GM12875 (cell line): ENCODE results near the gene SYT15.
"Not testable (repeated sequence)": the region's sequence is repeated elsewhere in the genome, so short reads cannot be mapped to it uniquely, and the experiment has no call there.

Source experiments
- H3K4me3 ChIP-seq: one replicate; pipeline ENCODE4 v1.5.1; 2011; ENCODE audit warnings: low read depth, low read length, control low read depth
- CTCF ChIP-seq: IDR thresholded peaks from 2 replicates; pipeline ENCODE4 v1.5.1; 2011; ENCODE audit warnings: low read depth, mild to moderate bottlenecking, control low read depth, inconsistent platforms, low read length, moderate library complexity, borderline replicate concordance; ENCODE audit not compliant: insufficient read depth

SYT15 gene

GRCh38 chr10:46591053-46591452 is 12.1 kb downstream of the SYT15 start:
- not testable (repeated sequence) for H3K4me3 ChIP-seq

GRCh38 chr10:46593307-46593706 is 14.4 kb downstream of the SYT15 start:
- not testable (repeated sequence) for H3K4me3 ChIP-seq

GRCh38 chr10:46594453-46595063 is 15.6 kb downstream of the SYT15 start:
- H3K4me3 ChIP-seq, result not testable (repeated sequence)

GRCh38 chr10:46596570-46596969 is 17.6 kb downstream of the SYT15 start:
- H3K4me3 ChIP-seq, result not testable (repeated sequence)

GRCh38 chr10:46597616-46598246 is 18.8 kb downstream of the SYT15 start:
- 0 out of 2 replicates have a peak, but pooled peaks have one; percentile 1 for TF ChIP-seq CTCF
- not testable (repeated sequence) for H3K4me3 ChIP-seq

GRCh38 chr10:46600516-46600915 is 21.6 kb downstream of the SYT15 start:
- H3K4me3 ChIP-seq, result not testable (repeated sequence)

GRCh38 chr10:46615540-46615939 is 36.6 kb downstream of the SYT15 start:
- not testable (repeated sequence) for H3K4me3 ChIP-seq

GRCh38 chr10:46616227-46616626 is 37.3 kb downstream of the SYT15 start:
- not testable (repeated sequence) for H3K4me3 ChIP-seq

- H3K4me3 ChIP-seq, result not testable (repeated sequence)
Observed at GRCh38 chr10:46617134-46617533, 38.2 kb downstream of the SYT15 start.

GRCh38 chr10:46617913-46618312 is 39.0 kb downstream of the SYT15 start:
- H3K4me3 ChIP-seq, result not testable (repeated sequence)

- H3K4me3 ChIP-seq, result not testable (repeated sequence)
Observed at GRCh38 chr10:46623899-46624654, 45.1 kb downstream of the SYT15 start.

GRCh38 chr10:46629805-46630204 is 50.9 kb downstream of the SYT15 start:
- H3K4me3 ChIP-seq, result not testable (repeated sequence)

- H3K4me3 ChIP-seq, result not testable (repeated sequence)
Observed at GRCh38 chr10:46630816-46631215, 51.9 kb downstream of the SYT15 start.

- not testable (repeated sequence) for H3K4me3 ChIP-seq
Observed at GRCh38 chr10:46631683-46632082, 52.8 kb downstream of the SYT15 start.

GRCh38 chr10:46634698-46635097 is 55.8 kb downstream of the SYT15 start:
- not testable (repeated sequence) for H3K4me3 ChIP-seq

- not testable (repeated sequence) for H3K4me3 ChIP-seq
Observed at GRCh38 chr10:46635364-46635959, 56.5 kb downstream of the SYT15 start.

GRCh38 chr10:46640005-46640404 is 61.1 kb downstream of the SYT15 start:
- H3K4me3 ChIP-seq, result not testable (repeated sequence)
